Retinal pigment epithelial cell (primary cell): ENCODE results near the gene KLK6.

ENCODE experiments used
- DNase-seq: peaks from one replicate; pipeline ENCODE4 v3.0.0-alpha.2; 2010; ENCODE audit warnings: low read depth
- H3K4me3 ChIP-seq: 2 replicates; pipeline ENCODE4 v1.5.1; 2011; ENCODE audit warnings: mild to moderate bottlenecking, low read length, control low read depth, moderate library complexity
- TF ChIP-seq, protein P1 (sequence below): conservative IDR thresholded peaks from 2 replicates; pipeline ENCODE4 v1.5.1; 2011; ENCODE audit warnings: low read depth, low read length, control low read depth, inconsistent platforms

The KLK6 gene

GRCh38 chr19:50969413-50969760, at the start of gene KLK6:
KLK6 (minus strand) TSS chr19:50969591; CDS start chr19:50968104, 1,487 bp downstream.
- no peak within 1 kb of the TSS for H3K4me3 ChIP-seq
- TF ChIP-seq, protein P1, sequence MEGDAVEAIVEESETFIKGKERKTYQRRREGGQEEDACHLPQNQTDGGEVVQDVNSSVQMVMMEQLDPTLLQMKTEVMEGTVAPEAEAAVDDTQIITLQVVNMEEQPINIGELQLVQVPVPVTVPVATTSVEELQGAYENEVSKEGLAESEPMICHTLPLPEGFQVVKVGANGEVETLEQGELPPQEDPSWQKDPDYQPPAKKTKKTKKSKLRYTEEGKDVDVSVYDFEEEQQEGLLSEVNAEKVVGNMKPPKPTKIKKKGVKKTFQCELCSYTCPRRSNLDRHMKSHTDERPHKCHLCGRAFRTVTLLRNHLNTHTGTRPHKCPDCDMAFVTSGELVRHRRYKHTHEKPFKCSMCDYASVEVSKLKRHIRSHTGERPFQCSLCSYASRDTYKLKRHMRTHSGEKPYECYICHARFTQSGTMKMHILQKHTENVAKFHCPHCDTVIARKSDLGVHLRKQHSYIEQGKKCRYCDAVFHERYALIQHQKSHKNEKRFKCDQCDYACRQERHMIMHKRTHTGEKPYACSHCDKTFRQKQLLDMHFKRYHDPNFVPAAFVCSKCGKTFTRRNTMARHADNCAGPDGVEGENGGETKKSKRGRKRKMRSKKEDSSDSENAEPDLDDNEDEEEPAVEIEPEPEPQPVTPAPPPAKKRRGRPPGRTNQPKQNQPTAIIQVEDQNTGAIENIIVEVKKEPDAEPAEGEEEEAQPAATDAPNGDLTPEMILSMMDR: no peak
- DNase-seq: no peak

DNA sequence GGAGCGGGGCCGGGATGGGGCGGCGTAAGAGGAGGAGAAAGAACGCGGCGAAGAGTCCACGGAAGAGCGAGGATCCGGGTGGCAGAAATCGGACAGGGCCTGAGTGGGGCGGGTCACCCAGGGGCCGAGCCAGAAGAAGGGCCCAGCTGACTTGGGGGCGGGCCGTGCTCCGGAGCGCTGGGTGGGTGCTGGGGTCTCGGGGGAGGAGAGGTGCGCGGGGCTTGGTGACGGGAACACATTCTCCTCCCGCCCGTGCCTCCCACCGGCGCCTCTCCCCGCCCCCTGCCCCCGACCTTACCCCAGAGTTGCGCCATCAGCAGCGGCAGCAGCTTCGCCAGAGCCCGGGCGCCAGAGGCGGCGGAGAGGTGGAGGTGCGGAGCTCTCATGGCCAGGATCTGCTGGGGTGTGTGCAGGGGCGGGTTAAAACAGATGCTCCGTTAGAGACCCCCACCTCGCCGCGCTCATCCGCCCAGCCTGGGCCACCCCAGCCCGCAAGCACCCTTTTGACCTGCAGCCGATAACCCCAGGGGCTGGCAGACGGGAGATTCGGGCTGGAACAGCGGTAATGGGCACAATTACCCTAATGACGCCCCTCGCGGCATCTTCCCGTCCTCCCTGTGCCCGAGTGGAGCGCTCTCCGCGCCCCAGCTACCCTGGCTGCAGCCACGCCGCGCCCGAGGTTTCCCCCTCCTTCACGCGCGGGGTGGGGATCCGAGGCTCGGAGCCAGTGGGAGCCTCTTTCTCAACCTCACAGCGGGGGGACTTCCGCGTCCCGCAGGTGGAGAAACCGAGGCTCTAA, 49.6 kb upstream of the KLK6 start:
- DNase-seq: no peak
- TF ChIP-seq, protein P1: no peak
- peak overlapping the region; percentile 33 for H3K4me3 ChIP-seq

GRCh38 chr19:51016798-51017683, 47.6 kb upstream of the KLK6 start:
- peak overlapping the region; percentile 6 for H3K4me3 ChIP-seq
- no peak for DNase-seq
- TF ChIP-seq, protein P1: peak; percentile 81

DNA sequence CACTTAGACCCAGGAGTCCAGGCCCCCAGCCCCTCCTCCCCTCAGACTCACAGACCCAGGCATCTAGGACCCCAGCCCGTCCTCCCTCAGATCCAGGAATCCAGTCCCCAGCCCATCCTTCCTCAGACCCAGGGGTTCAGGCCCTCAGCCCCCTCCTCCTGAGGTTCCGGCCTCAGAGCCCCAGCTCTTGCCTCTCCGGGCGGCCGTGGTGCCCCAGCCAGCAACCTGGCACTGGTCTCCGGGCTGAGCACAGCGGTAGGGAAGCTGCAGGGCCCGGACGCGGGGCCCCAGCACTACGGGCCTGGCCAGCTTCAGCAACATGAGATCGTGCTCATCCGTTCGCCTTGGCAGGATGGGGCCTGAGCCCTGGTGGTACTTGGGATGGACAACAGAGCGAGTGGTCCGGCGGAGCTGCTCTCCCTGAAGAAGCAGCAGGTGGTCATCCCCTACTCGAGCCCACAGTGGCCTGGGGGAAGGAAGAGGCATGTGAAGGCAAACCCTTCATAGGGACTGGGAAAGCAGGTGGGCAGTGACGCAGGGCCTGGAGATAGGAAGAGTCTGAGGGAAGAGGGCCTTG, 46.4 kb upstream of the KLK6 start:
- H3K4me3 ChIP-seq: no peak overlapping the region
- TF ChIP-seq, protein P1: no peak
- DNase-seq: no peak

- no peak overlapping the region for H3K4me3 ChIP-seq
- TF ChIP-seq, protein P1: no peak
- DNase-seq: no peak
These were observed 44.9 kb upstream of the KLK6 start for GRCh38 chr19:51014242-51014641.

DNA sequence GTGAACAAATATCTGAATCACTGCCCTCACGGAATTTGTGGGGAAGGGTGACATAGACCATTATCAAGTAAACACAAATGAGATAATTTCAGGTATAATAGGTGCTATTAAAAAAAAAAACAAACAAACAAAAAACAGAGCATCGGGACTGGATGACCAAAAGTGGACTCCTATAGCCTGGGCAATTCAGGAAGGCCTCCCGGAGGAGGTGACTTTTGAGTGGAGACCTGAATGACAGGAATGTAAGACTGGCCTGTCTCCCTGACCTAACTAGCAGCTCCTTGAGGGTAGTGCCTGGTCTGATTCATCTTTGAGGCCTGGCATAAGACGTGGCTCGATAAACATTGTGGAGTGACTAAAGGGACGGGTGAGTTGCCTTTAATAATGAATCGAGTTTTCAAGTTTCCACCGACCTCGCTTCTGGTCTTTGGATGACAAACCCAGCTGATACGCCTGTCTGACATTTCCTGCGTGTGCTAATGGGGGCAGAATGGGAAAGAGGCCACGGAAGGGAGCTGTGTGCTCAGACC, 43.3 kb upstream of the KLK6 start:
- no peak for DNase-seq
- TF ChIP-seq, protein P1: no peak
- H3K4me3 ChIP-seq: no peak overlapping the region
